H1 (cell line): Measurements from ENCODE around the gene UBASH3B. TPM values are rescaled to one million over a fixed set of nuclear protein-coding genes. Genes with fewer than 3 reads are reported as not detected.

Experiments
- CTCF ChIA-PET: fragments of 300-600 bp; sonication (Branson Sonifier 250); formaldehyde crosslinking; loops from one replicate; lab custom pipeline; 2021; ENCODE audit not compliant: partially characterized antibody; lab: Charles Lee
- POLR2A ChIA-PET: fragments of 300-600 bp; sonication (Branson Sonifier 250); formaldehyde crosslinking; loops from one replicate; lab custom pipeline; 2021; ENCODE audit warnings: inconsistent platforms; ENCODE audit not compliant: partially characterized antibody; lab: Charles Lee
- DNase-seq, 2 experiments: peaks; one replicate each; pipeline versions ENCODE4 v3.0.0 to v3.0.0-alpha.2; 2010 to 2022; ENCODE audit warnings: low spot score in 2 of 2, low read depth in 1 of 2, mixed read lengths in 1 of 2
- FAIRE-seq: peaks from 2 replicates; lab custom pipeline; 2011; peaks lifted over from hg19 to GRCh38; lab: Jason Lieb, UNC
- H2AFZ ChIP-seq: 2 replicates; pipeline ENCODE4 v1.8.1; 2012; ENCODE audit warnings: low read length, inconsistent platforms
- H2AK5ac ChIP-seq: 2 replicates; pipeline ENCODE4 v1.6.1; 2013; ENCODE audit warnings: low read depth, low read length
- H2BK120ac ChIP-seq: replicated peaks from 2 replicates; pipeline ENCODE3; 2013; ENCODE audit warnings: low read depth, low read length, inconsistent platforms
- H2BK12ac ChIP-seq: 2 replicates; pipeline ENCODE4 v1.6.1; 2013; ENCODE audit warnings: low read depth, low read length
- H2BK15ac ChIP-seq: 2 replicates; pipeline ENCODE4 v1.6.1; 2013; ENCODE audit warnings: low read length
- H2BK20ac ChIP-seq: 2 replicates; pipeline ENCODE4 v1.6.1; 2013; ENCODE audit warnings: low read length
- H2BK5ac ChIP-seq: 2 replicates; pipeline ENCODE4 v1.6.1; 2013; ENCODE audit warnings: low read depth, low read length
- H3K14ac ChIP-seq: 2 replicates; pipeline ENCODE4 v1.6.1; 2013; ENCODE audit warnings: inconsistent platforms; ENCODE audit not compliant: insufficient read length
- H3K18ac ChIP-seq: 2 replicates; pipeline ENCODE4 v1.6.1; 2013; ENCODE audit warnings: low read length; ENCODE audit errors: extremely low read depth
- H3K23ac ChIP-seq: 2 replicates; pipeline ENCODE4 v1.6.1; 2013; ENCODE audit warnings: inconsistent platforms; ENCODE audit not compliant: insufficient read length
- H3K23me2 ChIP-seq: 2 replicates; pipeline ENCODE4 v1.6.1; 2013; ENCODE audit warnings: low read depth, low read length
- H3K27ac ChIP-seq: 2 replicates; pipeline ENCODE4 v1.6.1; 2011; ENCODE audit warnings: low read depth, low read length, inconsistent platforms
- H3K27me3 ChIP-seq, 4 experiments: replicated peaks in 1 of 4; 1 replicate in 1 of 4; 2 replicates in 3 of 4; pipeline versions ENCODE4 v1.6.1 to v1.8.1; 2011 to 2013; ENCODE audit warnings: low read length in 3 of 4, mild to moderate bottlenecking in 3 of 4, inconsistent platforms in 2 of 4, mixed read lengths in 2 of 4, moderate library complexity in 1 of 4; ENCODE audit not compliant: control insufficient read depth in 3 of 4, insufficient read depth in 3 of 4; ENCODE audit errors: extremely low read depth in 1 of 4
- H3K36me3 ChIP-seq, 4 experiments: 2 replicates each; pipeline versions ENCODE4 v1.6.1 to v1.8.1; 2011 to 2013; ENCODE audit warnings: mild to moderate bottlenecking in 4 of 4, low read length in 3 of 4, moderate library complexity in 2 of 4, control low read depth in 1 of 4, inconsistent platforms in 1 of 4; ENCODE audit not compliant: insufficient read depth in 4 of 4, control insufficient read depth in 2 of 4
- H3K4ac ChIP-seq: replicated peaks from 2 replicates; pipeline ENCODE3; 2013; ENCODE audit warnings: low read length, low read depth, mixed read lengths, inconsistent platforms; ENCODE audit not compliant: insufficient read length
- H3K4me1 ChIP-seq, 4 experiments: replicated peaks in 1 of 4; 1 replicate in 1 of 4; 2 replicates in 3 of 4; pipeline versions ENCODE4 v1.6.1 to v1.8.1; 2011 to 2013; ENCODE audit warnings: low read length in 3 of 4, inconsistent platforms in 2 of 4, mixed read lengths in 1 of 4; ENCODE audit not compliant: insufficient read depth in 4 of 4, control insufficient read depth in 3 of 4
- H3K4me2 ChIP-seq, 2 experiments: 2 replicates each; pipeline versions ENCODE4 v1.6.1 to v1.8.1; 2011 to 2013; ENCODE audit warnings: low read depth in 2 of 2, low read length in 2 of 2, control low read depth in 1 of 2, inconsistent platforms in 1 of 2, mild to moderate bottlenecking in 1 of 2; ENCODE audit not compliant: insufficient read depth in 1 of 2
- H3K4me3 ChIP-seq, 4 experiments: fragments of 200-600, 300-600 bp in 1 of 4; sonication (generic), shearing (Covaris generic), sonication (Bioruptor Twin) in 1 of 4; 2 replicates each; pipeline versions ENCODE4 v1.5.1 to v1.8.1; 2011 to 2016; ENCODE audit warnings: low read length in 4 of 4, low read depth in 3 of 4, control low read depth in 2 of 4, inconsistent platforms in 2 of 4, mild to moderate bottlenecking in 2 of 4, mixed read lengths in 1 of 4, moderate library complexity in 1 of 4; ENCODE audit not compliant: insufficient read depth in 2 of 4; ENCODE audit errors: extremely low read depth in 1 of 4
- H3K56ac ChIP-seq: replicated peaks from 2 replicates; pipeline ENCODE3; 2013; ENCODE audit warnings: low read depth, mild to moderate bottlenecking, mixed read lengths, low read length, inconsistent platforms; ENCODE audit not compliant: insufficient read length
- H3K79me1 ChIP-seq: 2 replicates; pipeline ENCODE4 v1.6.1; 2013; ENCODE audit warnings: low read depth, low read length, control low read depth
- H3K79me2 ChIP-seq, 2 experiments: 2 replicates each; pipeline versions ENCODE4 v1.6.1 to v1.8.1; 2012 to 2013; ENCODE audit warnings: low read length in 2 of 2, mild to moderate bottlenecking in 2 of 2, inconsistent platforms in 1 of 2; ENCODE audit not compliant: insufficient read depth in 2 of 2, control insufficient read depth in 1 of 2
- H3K9ac ChIP-seq, 4 experiments: replicated peaks in 1 of 4; 1 replicate in 1 of 4; 2 replicates in 3 of 4; pipeline versions ENCODE4 v1.6.1 to v1.8.1; 2011 to 2013; ENCODE audit warnings: low read depth in 3 of 4, low read length in 3 of 4, control low read depth in 2 of 4, mild to moderate bottlenecking in 2 of 4, moderate library complexity in 2 of 4, inconsistent platforms in 1 of 4; ENCODE audit errors: extremely low read depth in 1 of 4
- H3K9me3 ChIP-seq, 2 experiments: 2 replicates each; pipeline versions ENCODE4 v1.6.1 to v1.8.1; 2012 to 2013; ENCODE audit warnings: mild to moderate bottlenecking in 2 of 2, moderate library complexity in 2 of 2, control low read depth in 1 of 2, inconsistent platforms in 1 of 2, low read depth in 1 of 2, low read length in 1 of 2, mixed read lengths in 1 of 2; ENCODE audit not compliant: insufficient read depth in 2 of 2
- H4K20me1 ChIP-seq, 2 experiments: replicated peaks in 1 of 2; 2 replicates each; pipeline versions ENCODE3 to v1.8.1; 2011 to 2013; ENCODE audit warnings: inconsistent platforms in 2 of 2, low read length in 2 of 2, mild to moderate bottlenecking in 1 of 2; ENCODE audit not compliant: insufficient read depth in 2 of 2, control insufficient read depth in 1 of 2
- H4K5ac ChIP-seq: 2 replicates; pipeline ENCODE4 v1.6.1; 2013; ENCODE audit warnings: low read length, low read depth, mixed read lengths, inconsistent platforms; ENCODE audit not compliant: insufficient read length
- H4K8ac ChIP-seq: 2 replicates; pipeline ENCODE4 v1.8.0; 2013; ENCODE audit warnings: mild to moderate bottlenecking, moderate library complexity, low read length, inconsistent platforms; ENCODE audit not compliant: insufficient read depth; ENCODE audit errors: extremely low read depth
- H4K91ac ChIP-seq: replicated peaks from 2 replicates; pipeline ENCODE3; 2013; ENCODE audit warnings: low read length, mixed read lengths, inconsistent platforms; ENCODE audit not compliant: insufficient read length
- ATF2 ChIP-seq: IDR thresholded peaks from 2 replicates; pipeline ENCODE4 v1.6.1; 2012; ENCODE audit warnings: low read length, inconsistent platforms
- CBX5 ChIP-seq: fragments of 300-800, 300-1000 bp; sonication (generic); IDR thresholded peaks from 2 replicates; pipeline ENCODE4 v1.7.1; 2016; ENCODE audit warnings: antibody characterized with exemption, low read length, low read depth
- GABPA ChIP-seq: IDR thresholded peaks from 2 replicates; pipeline ENCODE4 v1.6.1; 2011; ENCODE audit warnings: mild to moderate bottlenecking, low read length, moderate library complexity, borderline replicate concordance; ENCODE audit not compliant: insufficient read depth
- GTF2F1 ChIP-seq: IDR thresholded peaks from 2 replicates; pipeline ENCODE4 v1.6.1; 2012; ENCODE audit warnings: low read depth, low read length, improper control_type of control experiment, borderline replicate concordance
- RXRA ChIP-seq: IDR thresholded peaks from 2 replicates; pipeline ENCODE4 v1.6.1; 2011; ENCODE audit warnings: low read depth, mild to moderate bottlenecking, low read length, moderate library complexity; ENCODE audit not compliant: insufficient read depth
- SAP30 ChIP-seq: fragments of 300-600 bp; sonication (generic); IDR thresholded peaks from 2 replicates; pipeline ENCODE4 v1.7.1; 2012; ENCODE audit warnings: low read length, moderate library complexity, mild to moderate bottlenecking, inconsistent platforms; ENCODE audit not compliant: insufficient read depth, insufficient replicate concordance
- TEAD4 ChIP-seq: IDR thresholded peaks from 2 replicates; pipeline ENCODE4 v1.6.1; 2012; ENCODE audit warnings: low read depth, low read length, inconsistent platforms, mixed read lengths
- WGBS, 2 experiments: shearing (Covaris generic) in 1 of 2; methylation state at CpG; one replicate each; pipeline versions ENCODE4 v1.1.6 to v1.1.7; 2013 to 2015; ENCODE audit warnings: low lambda C conversion rate in 2 of 2, mixed read lengths in 2 of 2, inconsistent platforms in 1 of 2, low coverage in 1 of 2, missing lambda C conversion rate in 1 of 2; ENCODE audit not compliant: insufficient replicate concordance in 2 of 2, insufficient coverage in 1 of 2, insufficient read length in 1 of 2; ENCODE audit errors: extremely low coverage in 1 of 2, missing lambda C conversion rate in 1 of 2; 5-methylcytosine and 5-hydroxymethylcytosine counted together
- polyA plus RNA-seq, 7 experiments: library from polyadenylated mRNA; depleted of rRNA in 3 of 7; stranded (reverse) in 5 of 7; unstranded in 2 of 7; fragments of >200 nt in 5 of 7; fragments of 200-250 nt in 2 of 7; gene quantifications; 1 replicate in 5 of 7; 2 replicates in 1 of 7; 4 replicates in 1 of 7; pipeline versions ENCODE4 v1.2.1 to v1.2.3, GENCODE V29; 2011 to 2013; ENCODE audit warnings: missing spikeins in 2 of 7, mixed read lengths in 2 of 7
- total RNA-seq: library from RNA; stranded (reverse); fragmentation: NEBNext Ultra II Directional; extraction: Animal tissue kit (Norgen Biotek cat#: 25700); gene quantifications from 2 replicates; pipeline ENCODE4 v1.2.1, GENCODE V29; 2021
- TF ChIP-seq, protein P1 (sequence below): IDR thresholded peaks from 2 replicates; pipeline ENCODE4 v1.6.1; 2012; ENCODE audit warnings: inconsistent platforms

UBASH3B gene
- total and polyA plus RNA-seq, 2 of the 8 experiments (the other 6 are each of a cell fraction or from before 2014, with no cell fraction given) = 7.5 to 9.5 TPM

DNA sequence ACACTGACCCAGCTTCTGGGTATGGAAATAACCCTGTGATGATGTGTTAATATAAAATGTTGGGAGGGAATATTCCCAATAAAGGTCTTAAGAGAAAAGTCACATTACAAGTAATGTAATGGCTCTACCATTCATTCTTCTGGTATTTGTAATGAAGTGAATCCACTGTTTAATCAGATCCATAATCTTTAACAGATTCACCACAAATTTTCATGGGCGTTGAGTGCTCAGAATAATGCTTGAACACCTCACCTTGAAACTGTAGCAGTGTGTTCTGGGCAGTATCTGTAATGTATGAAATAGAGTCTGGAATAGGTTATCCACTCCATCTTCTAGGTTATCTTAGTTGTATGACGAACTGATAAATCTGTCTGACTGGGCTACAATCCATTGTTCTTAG lies 156.2 kb downstream of the UBASH3B start:
- Histone ChIP-seq H4K20me1 (no peaks in the 10 kb centered on the region), H3K27ac (no peak overlapping the region), H3K23me2 (no peaks in the 10 kb centered on the region), H3K9ac (no peak overlapping the region), H2AK5ac (no peak overlapping the region), H4K91ac (no peak overlapping the region), H3K36me3 (no peaks in the 10 kb centered on the region), H2BK5ac (no peak overlapping the region), H2BK15ac (no peak overlapping the region), H3K4ac (no peak overlapping the region), H3K27me3 (no peaks in the 10 kb centered on the region), H2BK12ac (no peak overlapping the region), H2BK20ac (no peak overlapping the region), H3K79me2 (no peaks in the 10 kb centered on the region), H2BK120ac (peak overlapping the region; percentile 39), H3K4me1 (peaks cover 0 to 10% (median 7%) of the 10 kb centered on the region in 4 experiments; a peak in 5 of 7 replicates), H4K5ac (no peak overlapping the region), H3K9me3 (no peaks in the 10 kb centered on the region), H3K23ac (no peak overlapping the region), H3K56ac (no peak overlapping the region), H3K14ac (no peak overlapping the region), H3K79me1 (no peaks in the 10 kb centered on the region), H3K18ac (no peak overlapping the region), H2AFZ (no peak overlapping the region), H4K8ac (no peak overlapping the region), H3K4me2 (no peak overlapping the region; a peak in 1 of 4 replicates), H3K4me3 (no peak overlapping the region)
- POLR2A ChIA-PET = interaction anchor here (1.5 kb wide), 1 partner anchor 11 kb away, joined by 5 read pairs; no protein-coding TSS in a partner anchor
- TF ChIP-seq RXRA (no peak), SAP30 (no peak), GABPA (no peak), TEAD4 (no peak), GTF2F1 (no peak), CBX5 (no peak), ATF2 (no peak)
- TF ChIP-seq, protein P1, sequence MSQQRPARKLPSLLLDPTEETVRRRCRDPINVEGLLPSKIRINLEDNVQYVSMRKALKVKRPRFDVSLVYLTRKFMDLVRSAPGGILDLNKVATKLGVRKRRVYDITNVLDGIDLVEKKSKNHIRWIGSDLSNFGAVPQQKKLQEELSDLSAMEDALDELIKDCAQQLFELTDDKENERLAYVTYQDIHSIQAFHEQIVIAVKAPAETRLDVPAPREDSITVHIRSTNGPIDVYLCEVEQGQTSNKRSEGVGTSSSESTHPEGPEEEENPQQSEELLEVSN = no peak
- no peak for DNase-seq
- CTCF ChIA-PET = interaction anchor here (1.0 to 5.4 kb wide), 2 partner anchors 43 to 183 kb away, joined by 3 to 90 read pairs; no protein-coding TSS in a partner anchor
- no peak for FAIRE-seq
- WGBS, 2 experiments = 81% methylated on average over 2 of the region's 2 CpGs; no CpG with 5 or more reads in 1 of the 2 experiments
